ENCODE results near the gene GGCT. TPM values are rescaled to one million over a fixed set of nuclear protein-coding genes. Genes with fewer than 3 reads are reported as not detected.
"Not testable (repeated sequence)": the region's sequence is repeated elsewhere in the genome, so short reads cannot be mapped to it uniquely, and the experiment has no call there.

Gene GGCT
- total RNA-seq, 8 experiments from 2014 or later = 31.6 to 71.6 (median 49.3) TPM

- Histone ChIP-seq H3K4me3 (no peak overlapping the region), H3K27ac (no peak overlapping the region), H3K4me1 (replicated peaks in 1 of 2) (no peaks in the 10 kb centered on the region)
- in situ Hi-C loops (cut with MboI; ENCODE audit: low pct_unique_long_range_greater_than_20kb in 2 of 9, low sequenced_read_pairs in 9 of 9, unreplicated experiment in 9 of 9) = no loop called here
- 79 to 100% (median 97%) methylated on average over 1 to 3 of the region's 3 CpGs for WGBS, 10 experiments
- peak in 5 of 8 experiments; percentile 18 to 68 (median 35) for ATAC-seq (replicated peaks in 6 of 8)
Observed at GRCh38 chr7:30531286-30531685, 26.7 kb upstream of the GGCT start.

- H3K27ac ChIP-seq = no peak overlapping the region
- 100% methylated on average over 1 of the region's 1 CpG; no CpG with 5 or more reads in 1 of the 10 experiments for WGBS, 10 experiments
- no peak for ATAC-seq (replicated peaks in 6 of 8)
- in situ Hi-C loops (cut with MboI; ENCODE audit: low pct_unique_long_range_greater_than_20kb in 2 of 9, low sequenced_read_pairs in 9 of 9, unreplicated experiment in 9 of 9) = no loop called here
- H3K4me3 ChIP-seq = no peak overlapping the region
- H3K4me1 ChIP-seq (replicated peaks in 1 of 2) = no peaks in the 10 kb centered on the region
Observed at GRCh38 chr7:30530373-30530772, 25.7 kb upstream of the GGCT start.

- H3K4me1 ChIP-seq (replicated peaks in 1 of 2) = no peaks in the 10 kb centered on the region
- no peak for ATAC-seq (replicated peaks in 6 of 8)
- H3K27ac ChIP-seq = no peak overlapping the region
- in situ Hi-C loops (cut with MboI; ENCODE audit: low pct_unique_long_range_greater_than_20kb in 2 of 9, low sequenced_read_pairs in 9 of 9, unreplicated experiment in 9 of 9) = no loop called here
- H3K4me3 ChIP-seq = no peak overlapping the region
Observed at GRCh38 chr7:30528779-30529178, 24.1 kb upstream of the GGCT start.

GRCh38 chr7:30527297-30527696 lies 22.7 kb upstream of the GGCT start:
- 17 to 100% (median 62%) methylated on average over 1 of the region's 1 CpG; no CpG with 5 or more reads in 2 of the 10 experiments for WGBS, 10 experiments
- ATAC-seq (replicated peaks in 6 of 8); H3K27ac ChIP-seq; H3K4me3 ChIP-seq; in situ Hi-C loops (cut with MboI; ENCODE audit: low pct_unique_long_range_greater_than_20kb in 2 of 9, low sequenced_read_pairs in 9 of 9, unreplicated experiment in 9 of 9); H3K4me1 ChIP-seq (replicated peaks in 1 of 2): not testable (repeated sequence)

GRCh38 chr7:30526163-30526562 lies 21.5 kb upstream of the GGCT start:
- H3K4me1 ChIP-seq (replicated peaks in 1 of 2) = no peaks in the 10 kb centered on the region
- H3K27ac ChIP-seq = no peak overlapping the region
- in situ Hi-C loops (cut with MboI; ENCODE audit: low pct_unique_long_range_greater_than_20kb in 2 of 9, low sequenced_read_pairs in 9 of 9, unreplicated experiment in 9 of 9) = no loop called here
- H3K4me3 ChIP-seq = no peak overlapping the region
- ATAC-seq (replicated peaks in 6 of 8) = no peak
- WGBS, 10 experiments = 40 to 100% (median 100%) methylated on average over 1 to 2 of the region's 4 CpGs; no CpG with 5 or more reads in 7 of the 10 experiments

- WGBS, 10 experiments = 58 to 100% (median 100%) methylated on average over 1 to 2 of the region's 5 CpGs; no CpG with 5 or more reads in 7 of the 10 experiments
- no peak overlapping the region for H3K27ac ChIP-seq
- H3K4me1 ChIP-seq (replicated peaks in 1 of 2) = peaks cover 0 to 3% of the 10 kb centered on the region in 2 donors
- no peak for ATAC-seq (replicated peaks in 6 of 8)
- no peak overlapping the region for H3K4me3 ChIP-seq
- in situ Hi-C loops (cut with MboI; ENCODE audit: low pct_unique_long_range_greater_than_20kb in 2 of 9, low sequenced_read_pairs in 9 of 9, unreplicated experiment in 9 of 9) = no loop called here
Observed at GRCh38 chr7:30525429-30525828, 20.8 kb upstream of the GGCT start.

GRCh38 chr7:30524545-30524944 lies 19.9 kb upstream of the GGCT start:
- 60 to 92% (median 86%) methylated on average over 1 to 2 of the region's 2 CpGs; no CpG with 5 or more reads in 6 of the 10 experiments for WGBS, 10 experiments
- ATAC-seq (replicated peaks in 6 of 8) = no peak
- Histone ChIP-seq H3K27ac (no peak overlapping the region), H3K4me3 (no peak overlapping the region), H3K4me1 (replicated peaks in 1 of 2) (peaks cover 0 to 3% of the 10 kb centered on the region in 2 donors)
- in situ Hi-C loops (cut with MboI; ENCODE audit: low pct_unique_long_range_greater_than_20kb in 2 of 9, low sequenced_read_pairs in 9 of 9, unreplicated experiment in 9 of 9) = no loop called here

GRCh38 chr7:30523466-30523865 lies 18.8 kb upstream of the GGCT start:
- no peak for ATAC-seq (replicated peaks in 6 of 8)
- in situ Hi-C loops (cut with MboI; ENCODE audit: low pct_unique_long_range_greater_than_20kb in 2 of 9, low sequenced_read_pairs in 9 of 9, unreplicated experiment in 9 of 9) = no loop called here
- no peak overlapping the region for H3K4me3 ChIP-seq
- 31 to 100% (median 70%) methylated on average over 1 to 2 of the region's 2 CpGs; no CpG with 5 or more reads in 6 of the 10 experiments for WGBS, 10 experiments
- H3K4me1 ChIP-seq (replicated peaks in 1 of 2) = peaks cover 0 to 3% of the 10 kb centered on the region in 2 donors
- H3K27ac ChIP-seq = no peak overlapping the region

GRCh38 chr7:30522159-30522558 lies 17.5 kb upstream of the GGCT start:
- WGBS, 10 experiments = 55 to 100% (median 91%) methylated on average over 1 to 3 of the region's 3 CpGs
- H3K27ac ChIP-seq = no peak overlapping the region
- no peak for ATAC-seq (replicated peaks in 6 of 8)
- in situ Hi-C loops (cut with MboI; ENCODE audit: low pct_unique_long_range_greater_than_20kb in 2 of 9, low sequenced_read_pairs in 9 of 9, unreplicated experiment in 9 of 9) = no loop called here
- H3K4me1 ChIP-seq (replicated peaks in 1 of 2) = peaks cover 0 to 3% of the 10 kb centered on the region in 2 donors
- no peak overlapping the region for H3K4me3 ChIP-seq

GRCh38 chr7:30521532-30521931 lies 16.9 kb upstream of the GGCT start:
- in situ Hi-C loops (cut with MboI; ENCODE audit: low pct_unique_long_range_greater_than_20kb in 2 of 9, low sequenced_read_pairs in 9 of 9, unreplicated experiment in 9 of 9) = no loop called here
- H3K4me1 ChIP-seq (replicated peaks in 1 of 2) = peaks cover 0 to 3% of the 10 kb centered on the region in 2 donors
- no peak overlapping the region for H3K27ac ChIP-seq
- H3K4me3 ChIP-seq = no peak overlapping the region
- peak in 2 of 8 experiments; percentile 54 to 70 for ATAC-seq (replicated peaks in 6 of 8)
- WGBS, 10 experiments = 0 to 100% (median 0%) methylated on average over 1 of the region's 1 CpG; no CpG with 5 or more reads in 7 of the 10 experiments

GRCh38 chr7:30519122-30519521 lies 14.5 kb upstream of the GGCT start:
- ATAC-seq (replicated peaks in 6 of 8) = no peak
- H3K4me3 ChIP-seq = no peak overlapping the region
- peaks cover 0 to 3% of the 10 kb centered on the region in 2 donors for H3K4me1 ChIP-seq (replicated peaks in 1 of 2)
- in situ Hi-C loops (cut with MboI; ENCODE audit: low pct_unique_long_range_greater_than_20kb in 2 of 9, low sequenced_read_pairs in 9 of 9, unreplicated experiment in 9 of 9) = no loop called here
- H3K27ac ChIP-seq = no peak overlapping the region
- WGBS, 10 experiments = 75 to 100% (median 86%) methylated on average over 2 to 3 of the region's 3 CpGs; no CpG with 5 or more reads in 1 of the 10 experiments

GRCh38 chr7:30515761-30516160 lies 11.1 kb upstream of the GGCT start:
- in situ Hi-C loops (cut with MboI; ENCODE audit: low pct_unique_long_range_greater_than_20kb in 2 of 9, low sequenced_read_pairs in 9 of 9, unreplicated experiment in 9 of 9) = no loop called here
- ATAC-seq (replicated peaks in 6 of 8) = no peak
- no peak overlapping the region for H3K4me3 ChIP-seq
- WGBS, 10 experiments = 50 to 100% (median 100%) methylated on average over 1 to 2 of the region's 2 CpGs; no CpG with 5 or more reads in 1 of the 10 experiments
- no peak overlapping the region for H3K27ac ChIP-seq
- peaks cover 0 to 13% of the 10 kb centered on the region in 2 donors for H3K4me1 ChIP-seq (replicated peaks in 1 of 2)

GRCh38 chr7:30514776-30515175 lies 10.1 kb upstream of the GGCT start:
- in situ Hi-C loops (cut with MboI; ENCODE audit: low pct_unique_long_range_greater_than_20kb in 2 of 9, low sequenced_read_pairs in 9 of 9, unreplicated experiment in 9 of 9) = no loop called here
- H3K4me1 ChIP-seq (replicated peaks in 1 of 2) = peaks cover 0 to 13% of the 10 kb centered on the region in 2 donors
- no peak for ATAC-seq (replicated peaks in 6 of 8)
- H3K4me3 ChIP-seq = no peak overlapping the region
- WGBS, 10 experiments = 50 to 100% (median 83%) methylated on average over 1 of the region's 1 CpG
- H3K27ac ChIP-seq = no peak overlapping the region

GRCh38 chr7:30514177-30514576 lies 9.5 kb upstream of the GGCT start:
- Histone ChIP-seq H3K27ac (no peak overlapping the region), H3K4me1 (replicated peaks in 1 of 2) (peaks cover 0 to 13% of the 10 kb centered on the region in 2 donors), H3K4me3 (no peak overlapping the region)
- in situ Hi-C loops (cut with MboI; ENCODE audit: low pct_unique_long_range_greater_than_20kb in 2 of 9, low sequenced_read_pairs in 9 of 9, unreplicated experiment in 9 of 9) = no loop called here
- no peak for ATAC-seq (replicated peaks in 6 of 8)
- 25 to 100% (median 87%) methylated on average over 1 to 3 of the region's 3 CpGs; no CpG with 5 or more reads in 2 of the 10 experiments for WGBS, 10 experiments

Measured in motor neuron (in vitro differentiated cells).